Sigmoid colon (tissue), 7 donors: ENCODE measurements around the gene PSENEN. TPM values are rescaled to one million over a fixed set of nuclear protein-coding genes. Genes with fewer than 3 reads are reported as not detected.
"Not testable (repeated sequence)": the region's sequence is repeated elsewhere in the genome, so short reads cannot be mapped to it uniquely, and the experiment has no call there.

Experiments
- DNase-seq: peaks from one replicate; pipeline ENCODE4 v3.0.0-alpha.2; 2019
- H3K27ac ChIP-seq, 4 donors: fragments of 200-600 bp; sonication (generic); one replicate each; pipeline ENCODE4 v1.5.1; 2016 to 2019; ENCODE audit warnings: mild to moderate bottlenecking in 1 of 4
- H3K27me3 ChIP-seq, 3 donors: fragments of 200-600 bp; sonication (generic); one replicate each; pipeline ENCODE4 v1.5.1; 2019; ENCODE audit warnings: mild to moderate bottlenecking in 1 of 3
- H3K36me3 ChIP-seq, 4 donors: fragments of 200-600 bp; sonication (generic); one replicate each; pipeline ENCODE4 v1.5.1; 2016 to 2019
- H3K4me1 ChIP-seq, 4 donors: fragments of 200-600 bp; sonication (generic); one replicate each; pipeline ENCODE4 v1.5.1; 2017 to 2019
- H3K4me3 ChIP-seq, 4 donors: fragments of 200-600 bp; sonication (generic); one replicate each; pipeline ENCODE4 v1.5.1; 2017 to 2019; ENCODE audit warnings: mild to moderate bottlenecking in 2 of 4, moderate library complexity in 1 of 4
- H3K9me3 ChIP-seq, 4 donors: fragments of 200-600 bp in 3 of 4; sonication (generic) in 3 of 4; one replicate each; pipeline versions ENCODE4 v1.5.1 to v1.6.1; 2013 to 2019
- CTCF ChIP-seq, 4 experiments: fragments of 450-650 bp in 3 of 4; fragments of 200-600 bp in 1 of 4; IDR thresholded peaks; one replicate each; pipeline ENCODE4 v1.5.1; 2016 to 2019; ENCODE audit warnings: antibody characterized with exemption in 4 of 4, mild to moderate bottlenecking in 3 of 4, moderate library complexity in 2 of 4
- EP300 ChIP-seq, 4 donors: sonication (generic); formaldehyde crosslinking; IDR thresholded peaks; one replicate each; pipeline ENCODE4 v1.6.1; 2017; ENCODE audit warnings: antibody characterized with exemption in 4 of 4
- POLR2A ChIP-seq, 2 donors: fragments of 450-650 bp; IDR thresholded peaks; one replicate each; pipeline ENCODE4 v1.6.1; 2016; ENCODE audit warnings: antibody characterized with exemption in 2 of 2, mild to moderate bottlenecking in 2 of 2, moderate library complexity in 2 of 2
- POLR2AphosphoS5 ChIP-seq, 4 donors: sonication (generic); formaldehyde crosslinking; IDR thresholded peaks; one replicate each; pipeline ENCODE4 v1.6.1; 2017; ENCODE audit warnings: antibody characterized with exemption in 4 of 4
- WGBS, 2 donors: extraction: QIAGEN DNeasy Blood & Tissue Kit; methylation state at CpG; one replicate each; pipeline ENCODE4 v1.1.7; 2013; 5-methylcytosine and 5-hydroxymethylcytosine counted together
- intact Hi-C: fragments of 100-400 bp; cut with DNase I; formaldehyde crosslinking; loops from one replicate; pipeline ENCODE4 v1.15.1; 2023
- polyA plus RNA-seq, 3 donors: library from polyadenylated mRNA; stranded (reverse); fragments of 200-250 nt; gene quantifications; one replicate each; pipeline ENCODE4 v1.2.3, GENCODE V29; 2013
- total RNA-seq, 4 donors: library from RNA; depleted of rRNA; stranded (reverse); fragments of >200 nt; gene quantifications; one replicate each; pipeline ENCODE4 v1.1.0, GENCODE V29; 2016
- donor health status: healthy with polysubstance abuse.
- donor health status: Bipolar disorder and iron deficiency.
- donor health status: healthy.

Gene PSENEN
- total and polyA plus RNA-seq, 7 donors, result 27.8 to 72.3 (median 44.9) TPM

- 67 to 77% methylated on average over 7 of the region's 7 CpGs for WGBS, 2 donors
- DNase-seq, result no peak
- TF ChIP-seq EP300 (IDR thresholded peaks at IDR 0.05) (no peak), POLR2AphosphoS5 (IDR thresholded peaks at IDR 0.05) (no peak), CTCF (IDR thresholded peaks at IDR 0.05) (no peak), POLR2A (IDR thresholded peaks at IDR 0.05) (no peak)
- Histone ChIP-seq H3K27me3 (peaks cover 0 to 35% (median 29%) of the 10 kb centered on the region in 3 donors), H3K27ac (no peak overlapping the region), H3K9me3 (no peaks in the 10 kb centered on the region), H3K4me1 (peaks cover 0 to 8% (median 0%) of the 10 kb centered on the region in 4 donors), H3K4me3 (no peak overlapping the region), H3K36me3 (no peaks in the 10 kb centered on the region)
- intact Hi-C loops, result no loop called here
Measured at GRCh38 chr19:35793381-35794165, 48.1 kb downstream of the PSENEN start.

GRCh38 chr19:35795564-35795963 is 50.1 kb downstream of the PSENEN start:
- H3K9me3 ChIP-seq, H3K36me3 ChIP-seq, H3K4me3 ChIP-seq, H3K4me1 ChIP-seq, H3K27ac ChIP-seq, DNase-seq, intact Hi-C loops: not testable (repeated sequence)
- WGBS, 2 donors, result 69 to 89% methylated on average over 1 of the region's 1 CpG
- peaks cover 0 to 48% (median 29%) of the 10 kb centered on the region in 3 donors for H3K27me3 ChIP-seq

Other genes with a start within 250 kb of the PSENEN start
- 10 to 100 TPM in 3 of 4 donors, 1 to 10 TPM in 1; 6.1 to 39.0 (median 24.4) TPM for gene DMKN, start 232.0 kb upstream of the PSENEN start, total RNA-seq
- gene DMKN, start 232.0 kb upstream of the PSENEN start, polyA plus RNA-seq, result 10 to 100 TPM in 1 of 3 donors, 1 to 10 TPM in 2; 5.5 to 20.6 (median 9.0) TPM
- gene SBSN, start 217.3 kb upstream of the PSENEN start, total RNA-seq, result not detected
- gene SBSN, start 217.3 kb upstream of the PSENEN start, polyA plus RNA-seq, result 1 to 10 TPM in 1 of 3 donors, under 1 TPM in 1, not detected in 1; 0.17 to 1.2 TPM
- not detected for gene GAPDHS, start 212.2 kb upstream of the PSENEN start, total RNA-seq
- gene GAPDHS, start 212.2 kb upstream of the PSENEN start, polyA plus RNA-seq, result not detected
- gene TMEM147, start 200.0 kb upstream of the PSENEN start, total RNA-seq, result 10 to 100 TPM; 60.1 to 72.5 (median 69.3) TPM
- gene TMEM147, start 200.0 kb upstream of the PSENEN start, polyA plus RNA-seq, result 100 to 1,000 TPM in 1 of 3 donors, 10 to 100 TPM in 2; 24.5 to 123 (median 46.2) TPM
- not detected for gene ATP4A, start 182.0 kb upstream of the PSENEN start, total RNA-seq
- gene ATP4A, start 182.0 kb upstream of the PSENEN start, polyA plus RNA-seq, result under 1 TPM in 1 of 3 donors, not detected in 2; 0.10 TPM
- not detected for gene PMIS2, start 159.5 kb upstream of the PSENEN start, total RNA-seq
- gene PMIS2, start 159.5 kb upstream of the PSENEN start, polyA plus RNA-seq, result not detected
- gene HAUS5, start 132.9 kb upstream of the PSENEN start, total RNA-seq, result 1 to 10 TPM; 4.6 to 9.6 (median 6.1) TPM
- 10 to 100 TPM in 1 of 3 donors, 1 to 10 TPM in 2; 1.2 to 14.8 (median 1.6) TPM for gene HAUS5, start 132.9 kb upstream of the PSENEN start, polyA plus RNA-seq
- gene RBM42, start 116.6 kb upstream of the PSENEN start, total RNA-seq, result 10 to 100 TPM; 43.5 to 61.2 (median 53.2) TPM
- 10 to 100 TPM; 51.3 to 78.3 (median 55.9) TPM for gene RBM42, start 116.6 kb upstream of the PSENEN start, polyA plus RNA-seq
- 1 to 10 TPM in 2 of 4 donors, under 1 TPM in 1, not detected in 1; 0.55 to 2.3 (median 1.1) TPM for gene ETV2, start 103.9 kb upstream of the PSENEN start, total RNA-seq
- 1 to 10 TPM; 2.0 to 5.4 (median 4.9) TPM for gene ETV2, start 103.9 kb upstream of the PSENEN start, polyA plus RNA-seq
- 100 to 1,000 TPM; 593 to 780 (median 696) TPM for gene COX6B1, start 97.3 kb upstream of the PSENEN start, total RNA-seq
- gene COX6B1, start 97.3 kb upstream of the PSENEN start, polyA plus RNA-seq, result 1,000 to 10,000 TPM; 1,177 to 1,718 (median 1,686) TPM
- gene UPK1A, start 79.1 kb upstream of the PSENEN start, total RNA-seq, result under 1 TPM in 1 of 4 donors, not detected in 3; 0.55 TPM
- gene UPK1A, start 79.1 kb upstream of the PSENEN start, polyA plus RNA-seq, result not detected
- gene ZBTB32, start 41.1 kb upstream of the PSENEN start, total RNA-seq, result not detected
- gene ZBTB32, start 41.1 kb upstream of the PSENEN start, polyA plus RNA-seq, result 1 to 10 TPM in 1 of 3 donors, not detected in 2; 3.1 TPM
- 10 to 100 TPM in 3 of 4 donors, 1 to 10 TPM in 1; 6.4 to 27.3 (median 15.3) TPM for gene KMT2B, start 27.6 kb upstream of the PSENEN start, total RNA-seq
- 10 to 100 TPM in 2 of 3 donors, 1 to 10 TPM in 1; 7.4 to 32.2 (median 12.0) TPM for gene KMT2B, start 27.6 kb upstream of the PSENEN start, polyA plus RNA-seq
- 10 to 100 TPM in 2 of 4 donors, 1 to 10 TPM in 2; 2.5 to 12.2 (median 8.6) TPM for gene IGFLR1, start 3.2 kb upstream of the PSENEN start, total RNA-seq
- gene IGFLR1, start 3.2 kb upstream of the PSENEN start, polyA plus RNA-seq, result 10 to 100 TPM in 1 of 3 donors, 1 to 10 TPM in 2; 3.7 to 25.0 (median 9.0) TPM
- 10 to 100 TPM; 16.3 to 53.5 (median 27.9) TPM for gene U2AF1L4, start 233 bp upstream of the PSENEN start, total RNA-seq
- 10 to 100 TPM; 12.7 to 23.4 (median 16.0) TPM for gene U2AF1L4, start 233 bp upstream of the PSENEN start, polyA plus RNA-seq
- 10 to 100 TPM; 12.5 to 19.1 (median 15.9) TPM for gene LIN37, start 2.9 kb downstream of the PSENEN start, total RNA-seq
- 10 to 100 TPM in 2 of 3 donors, 1 to 10 TPM in 1; 8.4 to 13.6 (median 11.3) TPM for gene LIN37, start 2.9 kb downstream of the PSENEN start, polyA plus RNA-seq
- gene HSPB6, start 11.4 kb downstream of the PSENEN start, total RNA-seq, result 100 to 1,000 TPM in 3 of 4 donors, 10 to 100 TPM in 1; 59.4 to 275 (median 154) TPM
- 10 to 100 TPM in 2 of 3 donors, 1 to 10 TPM in 1; 4.4 to 36.6 (median 35.9) TPM for gene HSPB6, start 11.4 kb downstream of the PSENEN start, polyA plus RNA-seq
- gene PROSER3, start 12.5 kb downstream of the PSENEN start, total RNA-seq, result 1 to 10 TPM; 2.9 to 6.1 (median 5.2) TPM
- gene PROSER3, start 12.5 kb downstream of the PSENEN start, polyA plus RNA-seq, result 10 to 100 TPM in 1 of 3 donors, 1 to 10 TPM in 2; 2.4 to 16.5 (median 3.5) TPM
- 10 to 100 TPM in 2 of 4 donors, 1 to 10 TPM in 2; 4.4 to 11.9 (median 8.5) TPM for gene ARHGAP33, start 29.9 kb downstream of the PSENEN start, total RNA-seq
- gene ARHGAP33, start 29.9 kb downstream of the PSENEN start, polyA plus RNA-seq, result 10 to 100 TPM in 1 of 3 donors, 1 to 10 TPM in 1, under 1 TPM in 1; 0.60 to 10.6 (median 1.2) TPM
- not detected for gene PRODH2, start 67.2 kb downstream of the PSENEN start, total RNA-seq
- not detected for gene PRODH2, start 67.2 kb downstream of the PSENEN start, polyA plus RNA-seq
- not detected for gene NPHS1, start 106.9 kb downstream of the PSENEN start, total RNA-seq
- gene NPHS1, start 106.9 kb downstream of the PSENEN start, polyA plus RNA-seq, result under 1 TPM in 2 of 3 donors, not detected in 1; under 0.01 to 0.35 TPM
- gene KIRREL2, start 111.3 kb downstream of the PSENEN start, total RNA-seq, result under 1 TPM in 1 of 4 donors, not detected in 3; 0.16 TPM
- gene KIRREL2, start 111.3 kb downstream of the PSENEN start, polyA plus RNA-seq, result under 1 TPM in 2 of 3 donors, not detected in 1; under 0.01 to 0.34 TPM
- 10 to 100 TPM in 1 of 4 donors, 1 to 10 TPM in 3; 3.6 to 11.3 (median 7.0) TPM for gene APLP1, start 122.9 kb downstream of the PSENEN start, total RNA-seq
- 1 to 10 TPM in 1 of 3 donors, not detected in 2; 4.4 TPM for gene APLP1, start 122.9 kb downstream of the PSENEN start, polyA plus RNA-seq
- 1 to 10 TPM; 2.5 to 7.8 (median 6.6) TPM for gene NFKBID, start 154.9 kb downstream of the PSENEN start, total RNA-seq
- gene NFKBID, start 154.9 kb downstream of the PSENEN start, polyA plus RNA-seq, result 1 to 10 TPM; 1.2 to 9.6 (median 4.4) TPM
- gene HCST, start 156.9 kb downstream of the PSENEN start, total RNA-seq, result 1 to 10 TPM in 3 of 4 donors, not detected in 1; 3.5 to 5.8 (median 3.9) TPM
- 10 to 100 TPM in 2 of 3 donors, 1 to 10 TPM in 1; 2.4 to 36.1 (median 13.9) TPM for gene HCST, start 156.9 kb downstream of the PSENEN start, polyA plus RNA-seq
- gene TYROBP, start 162.6 kb downstream of the PSENEN start, total RNA-seq, result 100 to 1,000 TPM in 3 of 4 donors, 10 to 100 TPM in 1; 71.5 to 172 (median 126) TPM
- 100 to 1,000 TPM in 2 of 3 donors, 10 to 100 TPM in 1; 95.8 to 211 (median 125) TPM for gene TYROBP, start 162.6 kb downstream of the PSENEN start, polyA plus RNA-seq
- gene LRFN3, start 190.7 kb downstream of the PSENEN start, total RNA-seq, result 1 to 10 TPM; 4.6 to 7.2 (median 6.6) TPM
- gene LRFN3, start 190.7 kb downstream of the PSENEN start, polyA plus RNA-seq, result 1 to 10 TPM; 5.3 to 9.7 (median 6.0) TPM
- gene SDHAF1, start 249.5 kb downstream of the PSENEN start, total RNA-seq, result 100 to 1,000 TPM in 1 of 4 donors, 10 to 100 TPM in 3; 56.2 to 135 (median 68.9) TPM
- gene SDHAF1, start 249.5 kb downstream of the PSENEN start, polyA plus RNA-seq, result 10 to 100 TPM; 19.2 to 28.2 (median 24.0) TPM